GM12874 (cell line): ENCODE measurements around the gene CXCL11.

Source experiments
- TF ChIP-seq, protein P1 (sequence below): IDR thresholded peaks from 2 replicates; pipeline ENCODE4 v1.5.1; 2011; ENCODE audit warnings: low read depth, mild to moderate bottlenecking, control low read depth, low read length, moderate library complexity; ENCODE audit not compliant: insufficient read depth

The CXCL11 gene

GRCh38 chr4:76058302-76058701 is 22.4 kb upstream of the CXCL11 start:
- TF ChIP-seq, protein P1, sequence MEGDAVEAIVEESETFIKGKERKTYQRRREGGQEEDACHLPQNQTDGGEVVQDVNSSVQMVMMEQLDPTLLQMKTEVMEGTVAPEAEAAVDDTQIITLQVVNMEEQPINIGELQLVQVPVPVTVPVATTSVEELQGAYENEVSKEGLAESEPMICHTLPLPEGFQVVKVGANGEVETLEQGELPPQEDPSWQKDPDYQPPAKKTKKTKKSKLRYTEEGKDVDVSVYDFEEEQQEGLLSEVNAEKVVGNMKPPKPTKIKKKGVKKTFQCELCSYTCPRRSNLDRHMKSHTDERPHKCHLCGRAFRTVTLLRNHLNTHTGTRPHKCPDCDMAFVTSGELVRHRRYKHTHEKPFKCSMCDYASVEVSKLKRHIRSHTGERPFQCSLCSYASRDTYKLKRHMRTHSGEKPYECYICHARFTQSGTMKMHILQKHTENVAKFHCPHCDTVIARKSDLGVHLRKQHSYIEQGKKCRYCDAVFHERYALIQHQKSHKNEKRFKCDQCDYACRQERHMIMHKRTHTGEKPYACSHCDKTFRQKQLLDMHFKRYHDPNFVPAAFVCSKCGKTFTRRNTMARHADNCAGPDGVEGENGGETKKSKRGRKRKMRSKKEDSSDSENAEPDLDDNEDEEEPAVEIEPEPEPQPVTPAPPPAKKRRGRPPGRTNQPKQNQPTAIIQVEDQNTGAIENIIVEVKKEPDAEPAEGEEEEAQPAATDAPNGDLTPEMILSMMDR: no peak

- TF ChIP-seq, protein P1: no peak
These were observed 19.6 kb upstream of the CXCL11 start for GRCh38 chr4:76055421-76055820.

DNA sequence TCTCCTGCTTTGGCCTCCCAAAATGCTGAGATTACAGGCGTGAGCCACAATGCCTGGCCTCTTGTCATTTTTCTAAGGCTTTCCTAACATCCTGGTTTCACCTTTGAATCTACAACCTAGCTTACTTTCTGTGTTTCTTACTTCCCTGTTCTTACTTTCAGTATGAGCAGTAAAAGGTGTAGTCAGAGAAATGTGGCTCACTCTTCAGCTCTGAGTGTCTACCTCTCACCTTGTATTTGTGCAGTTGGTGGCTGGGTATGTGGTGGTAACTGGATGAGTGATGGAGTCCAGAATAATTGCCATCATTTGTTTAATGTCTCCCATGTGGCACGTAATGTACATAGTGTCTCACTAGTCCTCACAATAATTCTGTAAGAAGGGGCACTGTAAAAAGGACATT is 19.1 kb upstream of the CXCL11 start:
- TF ChIP-seq, protein P1: no peak

GRCh38 chr4:76053730-76054129 is 17.9 kb upstream of the CXCL11 start:
- TF ChIP-seq, protein P1: no peak

- TF ChIP-seq, protein P1: no peak
These were observed 985 bp upstream of the CXCL11 start for GRCh38 chr4:76036855-76037254.

DNA sequence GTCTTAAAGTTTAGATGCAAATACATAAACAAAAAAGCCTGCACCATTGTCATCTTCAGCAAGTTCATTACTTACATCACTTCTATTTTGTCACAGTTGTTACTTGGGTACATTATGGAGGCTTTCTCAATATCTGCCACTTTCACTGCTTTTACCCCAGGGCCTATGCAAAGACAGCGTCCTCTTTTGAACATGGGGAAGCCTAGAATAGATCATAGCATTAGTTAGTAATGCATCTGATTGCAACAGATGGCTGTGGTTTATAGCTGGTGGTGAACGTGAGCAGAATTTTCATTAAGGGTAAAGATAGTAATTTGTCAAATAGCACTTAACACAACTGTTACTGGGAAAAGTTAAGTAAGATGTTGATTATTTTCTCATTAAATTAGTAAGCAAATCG is 729 bp downstream of the CXCL11 start:
- TF ChIP-seq, protein P1: no peak

DNA sequence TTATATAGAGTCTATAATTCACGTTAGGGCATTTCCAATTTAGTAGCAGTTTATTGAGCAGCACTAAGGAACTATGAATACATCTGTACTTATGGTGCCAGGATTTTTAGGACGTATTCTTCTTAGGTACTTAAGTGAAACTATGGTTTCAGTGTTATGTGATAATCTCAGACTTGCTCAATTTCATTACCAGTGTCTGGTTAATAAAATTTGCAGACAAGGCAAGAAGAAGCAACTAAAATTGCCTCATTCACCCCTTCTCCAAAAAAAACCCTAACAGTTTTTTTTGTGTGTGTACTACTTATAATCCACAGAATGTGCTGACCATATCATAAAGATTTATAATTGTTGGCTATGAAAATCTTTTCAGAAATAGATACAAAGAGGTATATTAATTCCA is 6.6 kb downstream of the CXCL11 start:
- TF ChIP-seq, protein P1: no peak

GRCh38 chr4:76028350-76028765 is 7.5 kb downstream of the CXCL11 start:
- TF ChIP-seq, protein P1: no peak
